Liver (tissue), 9 donors: ENCODE measurements around the gene OLR1. TPM values are rescaled to one million over a fixed set of nuclear protein-coding genes. Genes with fewer than 3 reads are reported as not detected.

ENCODE experiments used
- DNase-seq: peaks from one replicate; pipeline ENCODE4 v3.0.0-alpha.2; 2017; ENCODE audit warnings: low spot score
- H3K27ac ChIP-seq, 2 donors: one replicate each; pipeline ENCODE4 v1.7.0; 2013; ENCODE audit warnings: inconsistent platforms in 2 of 2, low read length in 2 of 2, control low read depth in 1 of 2, low read depth in 1 of 2, mild to moderate bottlenecking in 1 of 2
- H3K27me3 ChIP-seq, 4 donors: one replicate each; pipeline versions ENCODE4 v1.6.1 to v1.7.0; 2013; ENCODE audit warnings: low read length in 3 of 4, inconsistent platforms in 1 of 4, mild to moderate bottlenecking in 1 of 4, moderate library complexity in 1 of 4; ENCODE audit not compliant: control insufficient read depth in 4 of 4, insufficient read depth in 4 of 4
- H3K36me3 ChIP-seq, 4 donors: one replicate each; pipeline versions ENCODE4 v1.6.1 to v1.7.0; 2013; ENCODE audit warnings: low read length in 3 of 4, mild to moderate bottlenecking in 3 of 4, low read depth in 1 of 4, moderate library complexity in 1 of 4; ENCODE audit not compliant: control insufficient read depth in 4 of 4, insufficient read depth in 3 of 4
- H3K4me1 ChIP-seq, 4 donors: one replicate each; pipeline versions ENCODE4 v1.6.1 to v1.7.0; 2013; ENCODE audit warnings: low read length in 3 of 4, mild to moderate bottlenecking in 3 of 4, moderate library complexity in 1 of 4; ENCODE audit not compliant: control insufficient read depth in 4 of 4, insufficient read depth in 4 of 4
- H3K4me3 ChIP-seq, 3 donors: one replicate each; pipeline versions ENCODE4 v1.6.1 to v1.7.0; 2013; ENCODE audit warnings: low read length in 3 of 3, control low read depth in 1 of 3, low read depth in 1 of 3, mild to moderate bottlenecking in 1 of 3
- H3K9ac ChIP-seq, 2 donors: one replicate each; pipeline ENCODE4 v1.7.0; 2013; ENCODE audit warnings: low read length in 2 of 2, mild to moderate bottlenecking in 2 of 2, moderate library complexity in 2 of 2, control low read depth in 1 of 2, low read depth in 1 of 2
- H3K9me3 ChIP-seq, 4 donors: one replicate each; pipeline versions ENCODE4 v1.6.1 to v1.7.0; 2013; ENCODE audit warnings: low read length in 3 of 4; ENCODE audit not compliant: control insufficient read depth in 4 of 4
- HNF4A ChIP-seq, 2 donors: conservative IDR thresholded peaks; 2 replicates each; pipeline ENCODE4 v1.6.1; 2016; ENCODE audit warnings: antibody characterized with exemption in 2 of 2, mild to moderate bottlenecking in 2 of 2
- HNF4G ChIP-seq: IDR thresholded peaks from 2 replicates; pipeline ENCODE4 v1.6.1; 2016; ENCODE audit warnings: antibody characterized with exemption
- NR2F2 ChIP-seq: IDR thresholded peaks from 2 replicates; pipeline ENCODE4 v1.6.1; 2016; ENCODE audit warnings: antibody characterized with exemption
- RXRA ChIP-seq, 2 donors: IDR thresholded peaks; 2 replicates each; pipeline ENCODE4 v1.6.1; 2017 to 2018; ENCODE audit warnings: antibody characterized with exemption in 2 of 2, mild to moderate bottlenecking in 1 of 2
- WGBS: extraction: QIAGEN DNeasy Blood & Tissue Kit; methylation state at CpG from one replicate; pipeline ENCODE4 v1.1.7; 2013; 5-methylcytosine and 5-hydroxymethylcytosine counted together
- polyA plus RNA-seq, 2 donors: library from polyadenylated mRNA; stranded (reverse) in 1 of 2; unstranded in 1 of 2; fragments of 200-250 nt in 1 of 2; fragments of >200 nt in 1 of 2; fragmentation: Nextera tagmentation in 1 of 2; extraction: Ambion mirVana in 1 of 2; gene quantifications; one replicate each; pipeline versions ENCODE4 v1.2.1 to v1.2.3, GENCODE V29; 2013 to 2015
- total RNA-seq, 2 donors: library from RNA; depleted of rRNA; stranded (reverse); fragments of >200 nt; gene quantifications; one replicate each; pipeline ENCODE4 v1.2.3, GENCODE V29; 2014
- TF ChIP-seq, protein P1 (sequence below): IDR thresholded peaks from 2 replicates; pipeline ENCODE4 v1.6.1; 2016; ENCODE audit warnings: antibody characterized with exemption
- TF ChIP-seq, protein P2 (sequence below): IDR thresholded peaks from 2 replicates; pipeline ENCODE4 v1.6.1; 2016; ENCODE audit warnings: antibody characterized with exemption
- TF ChIP-seq, protein P3 (sequence below): IDR thresholded peaks from 2 replicates; pipeline ENCODE4 v1.6.1; 2016; ENCODE audit warnings: antibody characterized with exemption, mild to moderate bottlenecking
- donor health status: healthy.
- donor health status: healthy.
- donor health status: healthy.
- donor health status: healthy.
- donor health status: healthy.

OLR1 gene
- total and polyA plus RNA-seq, 4 donors = 0.13 to 0.37 TPM; not detected in 2

DNA sequence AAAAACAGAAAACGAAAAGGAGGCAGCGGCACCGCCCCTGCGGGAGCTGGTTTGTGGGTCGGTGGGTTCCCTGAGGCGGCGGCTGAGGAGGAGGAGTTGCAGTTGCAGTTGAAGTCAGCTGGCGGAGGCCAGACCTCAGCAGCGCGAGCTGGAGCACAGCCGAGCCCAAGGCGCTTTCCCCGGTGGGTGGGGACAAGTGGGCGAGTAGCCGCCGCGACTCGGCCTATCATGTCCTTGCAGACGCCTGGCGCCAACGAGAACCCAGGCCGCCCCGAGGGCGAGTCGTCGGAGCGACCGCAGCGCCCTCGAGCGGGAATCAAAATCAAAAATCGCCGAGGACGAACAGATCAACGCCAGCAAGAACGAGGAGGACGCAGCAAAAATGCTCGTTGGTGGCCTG, 60.5 kb downstream of the OLR1 start (continued):
- TF ChIP-seq, protein P1, sequence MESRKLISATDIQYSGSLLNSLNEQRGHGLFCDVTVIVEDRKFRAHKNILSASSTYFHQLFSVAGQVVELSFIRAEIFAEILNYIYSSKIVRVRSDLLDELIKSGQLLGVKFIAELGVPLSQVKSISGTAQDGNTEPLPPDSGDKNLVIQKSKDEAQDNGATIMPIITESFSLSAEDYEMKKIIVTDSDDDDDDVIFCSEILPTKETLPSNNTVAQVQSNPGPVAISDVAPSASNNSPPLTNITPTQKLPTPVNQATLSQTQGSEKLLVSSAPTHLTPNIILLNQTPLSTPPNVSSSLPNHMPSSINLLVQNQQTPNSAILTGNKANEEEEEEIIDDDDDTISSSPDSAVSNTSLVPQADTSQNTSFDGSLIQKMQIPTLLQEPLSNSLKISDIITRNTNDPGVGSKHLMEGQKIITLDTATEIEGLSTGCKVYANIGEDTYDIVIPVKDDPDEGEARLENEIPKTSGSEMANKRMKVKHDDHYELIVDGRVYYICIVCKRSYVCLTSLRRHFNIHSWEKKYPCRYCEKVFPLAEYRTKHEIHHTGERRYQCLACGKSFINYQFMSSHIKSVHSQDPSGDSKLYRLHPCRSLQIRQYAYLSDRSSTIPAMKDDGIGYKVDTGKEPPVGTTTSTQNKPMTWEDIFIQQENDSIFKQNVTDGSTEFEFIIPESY = no peak
- TF ChIP-seq HNF4G = no peak

- 37% methylated on average over 2 of the region's 2 CpGs for WGBS
- Histone ChIP-seq H3K9ac (no peak overlapping the region), H3K4me1 (no peaks in the 10 kb centered on the region), H3K4me3 (no peak overlapping the region), H3K36me3 (no peaks in the 10 kb centered on the region), H3K27ac (no peak overlapping the region), H3K9me3 (no peaks in the 10 kb centered on the region), H3K27me3 (no peaks in the 10 kb centered on the region)
- DNase-seq = no peak
- TF ChIP-seq RXRA (IDR thresholded peaks at IDR 0.05) (peak in 1 of 2 donors; percentile 27), NR2F2 (no peak), HNF4A (conservative IDR thresholded peaks at IDR 0.05) (peak; percentile 21)
- TF ChIP-seq, protein P1 = no peak
- TF ChIP-seq, protein P2, sequence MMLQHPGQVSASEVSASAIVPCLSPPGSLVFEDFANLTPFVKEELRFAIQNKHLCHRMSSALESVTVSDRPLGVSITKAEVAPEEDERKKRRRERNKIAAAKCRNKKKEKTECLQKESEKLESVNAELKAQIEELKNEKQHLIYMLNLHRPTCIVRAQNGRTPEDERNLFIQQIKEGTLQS = no peak
- TF ChIP-seq, protein P3, sequence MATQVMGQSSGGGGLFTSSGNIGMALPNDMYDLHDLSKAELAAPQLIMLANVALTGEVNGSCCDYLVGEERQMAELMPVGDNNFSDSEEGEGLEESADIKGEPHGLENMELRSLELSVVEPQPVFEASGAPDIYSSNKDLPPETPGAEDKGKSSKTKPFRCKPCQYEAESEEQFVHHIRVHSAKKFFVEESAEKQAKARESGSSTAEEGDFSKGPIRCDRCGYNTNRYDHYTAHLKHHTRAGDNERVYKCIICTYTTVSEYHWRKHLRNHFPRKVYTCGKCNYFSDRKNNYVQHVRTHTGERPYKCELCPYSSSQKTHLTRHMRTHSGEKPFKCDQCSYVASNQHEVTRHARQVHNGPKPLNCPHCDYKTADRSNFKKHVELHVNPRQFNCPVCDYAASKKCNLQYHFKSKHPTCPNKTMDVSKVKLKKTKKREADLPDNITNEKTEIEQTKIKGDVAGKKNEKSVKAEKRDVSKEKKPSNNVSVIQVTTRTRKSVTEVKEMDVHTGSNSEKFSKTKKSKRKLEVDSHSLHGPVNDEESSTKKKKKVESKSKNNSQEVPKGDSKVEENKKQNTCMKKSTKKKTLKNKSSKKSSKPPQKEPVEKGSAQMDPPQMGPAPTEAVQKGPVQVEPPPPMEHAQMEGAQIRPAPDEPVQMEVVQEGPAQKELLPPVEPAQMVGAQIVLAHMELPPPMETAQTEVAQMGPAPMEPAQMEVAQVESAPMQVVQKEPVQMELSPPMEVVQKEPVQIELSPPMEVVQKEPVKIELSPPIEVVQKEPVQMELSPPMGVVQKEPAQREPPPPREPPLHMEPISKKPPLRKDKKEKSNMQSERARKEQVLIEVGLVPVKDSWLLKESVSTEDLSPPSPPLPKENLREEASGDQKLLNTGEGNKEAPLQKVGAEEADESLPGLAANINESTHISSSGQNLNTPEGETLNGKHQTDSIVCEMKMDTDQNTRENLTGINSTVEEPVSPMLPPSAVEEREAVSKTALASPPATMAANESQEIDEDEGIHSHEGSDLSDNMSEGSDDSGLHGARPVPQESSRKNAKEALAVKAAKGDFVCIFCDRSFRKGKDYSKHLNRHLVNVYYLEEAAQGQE = no peak
These were observed 61.6 kb downstream of the OLR1 start for GRCh38 chr12:10110256-10110844.

Other genes starting within 250 kb of the OLR1 start
- gene CLEC2A, start 239.8 kb downstream of the OLR1 start, total RNA-seq = not detected
- not detected for gene CLEC2A, start 239.8 kb downstream of the OLR1 start, polyA plus RNA-seq
- gene CLEC12A, start 200.7 kb downstream of the OLR1 start, total RNA-seq = 1 to 10 TPM; 2.3 to 3.4 TPM
- 1 to 10 TPM; 3.0 to 4.7 TPM for gene CLEC12A, start 200.7 kb downstream of the OLR1 start, polyA plus RNA-seq
- gene CLEC1B, start 173.0 kb downstream of the OLR1 start, total RNA-seq = 10 to 100 TPM; 28.0 to 29.8 TPM
- 10 to 100 TPM; 33.2 to 36.4 TPM for gene CLEC1B, start 173.0 kb downstream of the OLR1 start, polyA plus RNA-seq
- gene CLEC12B, start 161.5 kb downstream of the OLR1 start, total RNA-seq = under 1 TPM; 0.17 to 0.23 TPM
- gene CLEC12B, start 161.5 kb downstream of the OLR1 start, polyA plus RNA-seq = under 1 TPM; 0.16 to 0.24 TPM
- under 1 TPM in 1 of 2 donors, not detected in 1; 0.14 TPM for gene CLEC9A, start 141.4 kb downstream of the OLR1 start, total RNA-seq
- gene CLEC9A, start 141.4 kb downstream of the OLR1 start, polyA plus RNA-seq = under 1 TPM in 1 of 2 donors, not detected in 1; 0.03 TPM
- gene CLEC1A, start 73.1 kb downstream of the OLR1 start, total RNA-seq = 1 to 10 TPM in 1 of 2 donors, under 1 TPM in 1; 0.09 to 2.1 TPM
- gene CLEC1A, start 73.1 kb downstream of the OLR1 start, polyA plus RNA-seq = 1 to 10 TPM; 1.1 to 1.2 TPM
- 1 to 10 TPM; 3.6 to 7.0 TPM for gene CLEC7A, start 41.9 kb downstream of the OLR1 start, total RNA-seq
- gene CLEC7A, start 41.9 kb downstream of the OLR1 start, polyA plus RNA-seq = 1 to 10 TPM; 2.8 to 3.9 TPM
- gene TMEM52B, start 6.9 kb upstream of the OLR1 start, total RNA-seq = under 1 TPM in 1 of 2 donors, not detected in 1; 0.37 TPM
- not detected for gene TMEM52B, start 6.9 kb upstream of the OLR1 start, polyA plus RNA-seq
- gene GABARAPL1, start 40.7 kb upstream of the OLR1 start, total RNA-seq = 10 to 100 TPM; 50.8 to 55.1 TPM
- gene GABARAPL1, start 40.7 kb upstream of the OLR1 start, polyA plus RNA-seq = 100 to 1,000 TPM in 1 of 2 donors, 10 to 100 TPM in 1; 18.0 to 118 TPM
- gene KLRD1, start 135.7 kb upstream of the OLR1 start, total RNA-seq = 1 to 10 TPM; 1.1 to 5.0 TPM
- 1 to 10 TPM in 1 of 2 donors, under 1 TPM in 1; 0.60 to 1.8 TPM for gene KLRD1, start 135.7 kb upstream of the OLR1 start, polyA plus RNA-seq
- 1 to 10 TPM in 1 of 2 donors, under 1 TPM in 1; 0.98 to 4.0 TPM for gene KLRK1, start 217.9 kb upstream of the OLR1 start, total RNA-seq
- 1 to 10 TPM; 1.1 to 1.6 TPM for gene KLRK1, start 217.9 kb upstream of the OLR1 start, polyA plus RNA-seq
- gene KLRC4, start 237.6 kb upstream of the OLR1 start, total RNA-seq = 1 to 10 TPM in 1 of 2 donors, under 1 TPM in 1; 0.42 to 1.3 TPM
- under 1 TPM; 0.17 to 0.22 TPM for gene KLRC4, start 237.6 kb upstream of the OLR1 start, polyA plus RNA-seq
- under 1 TPM; 0.14 to 0.50 TPM for gene KLRC3, start 248.5 kb upstream of the OLR1 start, total RNA-seq
- gene KLRC3, start 248.5 kb upstream of the OLR1 start, polyA plus RNA-seq = under 1 TPM in 1 of 2 donors, not detected in 1; 0.08 TPM